ENCODE data around the gene PTGIR. TPM values are rescaled to one million over a fixed set of nuclear protein-coding genes. Genes with fewer than 3 reads are reported as not detected.

Gene PTGIR
- total RNA-seq, 3 donors from 2014 or later (not counting 1 experiment from before 2014, with no cell fraction given) = 0.75 to 1.4 (median 1.0) TPM

DNA sequence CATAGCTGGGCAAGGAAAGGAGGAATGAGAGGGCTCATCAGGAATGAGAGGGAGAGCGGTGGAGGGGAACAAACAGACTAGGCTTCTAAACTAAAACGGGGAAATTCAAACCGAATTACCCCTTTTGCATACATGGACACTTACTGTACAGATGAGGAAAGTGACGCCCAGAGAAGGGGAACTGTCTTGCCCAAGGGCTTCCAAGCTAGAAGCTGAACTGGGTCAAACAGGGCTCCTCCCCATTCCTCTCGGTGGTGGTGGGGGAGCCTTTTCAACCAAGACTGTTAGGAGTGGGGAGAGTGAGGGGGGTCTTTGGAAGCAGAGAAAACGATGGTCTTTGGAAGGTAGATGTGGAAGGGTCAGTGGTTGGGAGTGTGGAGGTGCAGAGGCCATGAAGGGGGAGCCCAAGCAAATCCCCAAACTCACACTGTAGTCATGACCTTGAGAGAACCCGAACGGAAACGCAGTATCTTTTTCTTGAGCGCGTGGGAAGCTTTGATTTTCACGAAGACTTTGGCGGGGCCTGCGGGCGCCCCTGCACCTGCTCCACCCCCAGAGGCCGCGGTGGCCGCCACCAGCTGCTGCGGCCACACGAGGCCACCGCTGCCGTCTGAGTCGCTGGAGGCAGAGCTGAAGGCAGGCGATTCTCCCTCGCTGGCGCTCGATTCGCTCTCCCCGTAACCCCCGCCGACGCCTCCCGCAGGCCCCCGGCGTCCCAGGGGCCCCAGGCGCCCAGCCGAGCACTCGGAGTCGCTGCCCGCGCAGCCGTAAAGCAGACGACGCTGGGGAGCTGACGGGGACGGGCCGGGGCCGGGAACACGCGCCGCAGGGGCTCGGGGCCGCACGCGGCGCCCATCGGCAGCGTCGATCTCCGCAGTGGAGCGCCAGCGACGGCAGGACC, 23.4 kb upstream of the PTGIR start:
- Mint-ChIP-seq H3K36me3 (no peaks in the 10 kb centered on the region), H3K4me3 (no peak overlapping the region), H3K27me3 (ENCODE audit: low read depth in 2 of 2) (peaks cover 43 to 45% of the 10 kb centered on the region in 2 donors), H3K27ac (no peak overlapping the region), H3K4me1 (peaks cover 0 to 7% of the 10 kb centered on the region in 2 donors), H3K9me3 (no peaks in the 10 kb centered on the region)
- Histone ChIP-seq H3K27me3 (ENCODE audit: control insufficient read depth, insufficient read depth, low read length) (peaks cover 19% of the 10 kb centered on the region), H3K27ac (ENCODE audit: low read length) (no peak overlapping the region), H3K4me1 (ENCODE audit: control insufficient read depth, insufficient read depth, low read length) (no peaks in the 10 kb centered on the region), H3K4me3 (ENCODE audit: low read length) (no peak overlapping the region), H3K36me3 (ENCODE audit: control insufficient read depth, insufficient read depth, low read length) (no peaks in the 10 kb centered on the region), H3K9me3 (ENCODE audit: control insufficient read depth, insufficient read depth, low read length) (peaks cover 5% of the 10 kb centered on the region)
- peak in 1 of 2 donors; percentile 50 for DNase-seq
- TF ChIP-seq, protein P1, sequence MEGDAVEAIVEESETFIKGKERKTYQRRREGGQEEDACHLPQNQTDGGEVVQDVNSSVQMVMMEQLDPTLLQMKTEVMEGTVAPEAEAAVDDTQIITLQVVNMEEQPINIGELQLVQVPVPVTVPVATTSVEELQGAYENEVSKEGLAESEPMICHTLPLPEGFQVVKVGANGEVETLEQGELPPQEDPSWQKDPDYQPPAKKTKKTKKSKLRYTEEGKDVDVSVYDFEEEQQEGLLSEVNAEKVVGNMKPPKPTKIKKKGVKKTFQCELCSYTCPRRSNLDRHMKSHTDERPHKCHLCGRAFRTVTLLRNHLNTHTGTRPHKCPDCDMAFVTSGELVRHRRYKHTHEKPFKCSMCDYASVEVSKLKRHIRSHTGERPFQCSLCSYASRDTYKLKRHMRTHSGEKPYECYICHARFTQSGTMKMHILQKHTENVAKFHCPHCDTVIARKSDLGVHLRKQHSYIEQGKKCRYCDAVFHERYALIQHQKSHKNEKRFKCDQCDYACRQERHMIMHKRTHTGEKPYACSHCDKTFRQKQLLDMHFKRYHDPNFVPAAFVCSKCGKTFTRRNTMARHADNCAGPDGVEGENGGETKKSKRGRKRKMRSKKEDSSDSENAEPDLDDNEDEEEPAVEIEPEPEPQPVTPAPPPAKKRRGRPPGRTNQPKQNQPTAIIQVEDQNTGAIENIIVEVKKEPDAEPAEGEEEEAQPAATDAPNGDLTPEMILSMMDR (IDR thresholded peaks at IDR 0.05) = no peak
- no peak for ATAC-seq
- WGBS (ENCODE audit: insufficient coverage) = 21% methylated on average over 62 of the region's 63 CpGs
- intact Hi-C loops (cut with micrococcal nuclease) = no loop called here

- ATAC-seq = no peak
- Mint-ChIP-seq H3K4me3 (no peak overlapping the region), H3K27ac (no peak overlapping the region)
These were observed 21.5 kb upstream of the PTGIR start for GRCh38 chr19:46646402-46646801.

DNA sequence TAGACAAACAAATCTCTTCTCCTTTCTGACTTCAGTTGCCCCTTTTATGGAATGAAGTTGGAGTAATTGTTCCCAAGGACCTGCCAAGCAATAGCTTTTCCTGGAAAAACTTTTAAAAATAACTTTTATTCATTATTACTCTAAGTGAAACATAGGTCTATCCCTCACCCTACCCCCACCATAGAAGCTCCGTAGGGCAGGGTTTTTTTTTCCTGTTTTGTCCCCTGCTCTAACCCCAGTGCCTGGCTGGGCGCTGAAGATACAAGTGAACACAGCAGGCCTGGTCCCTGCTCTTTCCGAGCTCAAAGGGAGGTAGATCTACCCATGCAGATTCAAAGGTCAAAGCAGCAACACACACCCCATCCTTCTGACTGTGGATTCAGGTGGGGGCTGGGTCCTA, 19.8 kb upstream of the PTGIR start:
- Mint-ChIP-seq H3K36me3 (no peaks in the 10 kb centered on the region), H3K4me1 (peaks cover 0 to 7% of the 10 kb centered on the region in 2 donors), H3K27me3 (ENCODE audit: low read depth in 2 of 2) (peaks cover 34 to 36% of the 10 kb centered on the region in 2 donors), H3K9me3 (no peaks in the 10 kb centered on the region), H3K4me3 (no peak overlapping the region), H3K27ac (no peak overlapping the region)
- ATAC-seq = no peak
- Histone ChIP-seq H3K9me3 (ENCODE audit: control insufficient read depth, insufficient read depth, low read length) (peaks cover 5% of the 10 kb centered on the region), H3K36me3 (ENCODE audit: control insufficient read depth, insufficient read depth, low read length) (no peaks in the 10 kb centered on the region), H3K27ac (ENCODE audit: low read length) (no peak overlapping the region), H3K4me3 (ENCODE audit: low read length) (no peak overlapping the region), H3K27me3 (ENCODE audit: control insufficient read depth, insufficient read depth, low read length) (peaks cover 21% of the 10 kb centered on the region), H3K4me1 (ENCODE audit: control insufficient read depth, insufficient read depth, low read length) (peaks cover 5% of the 10 kb centered on the region)
- TF ChIP-seq, protein P1 (IDR thresholded peaks at IDR 0.05) = no peak
- WGBS (ENCODE audit: insufficient coverage) = 84% methylated on average over 3 of the region's 3 CpGs
- intact Hi-C loops (cut with micrococcal nuclease) = no loop called here
- DNase-seq = no peak

More at GRCh38 chr19:46646402-46646801, 21.5 kb upstream of the PTGIR start:
- WGBS (ENCODE audit: insufficient coverage) = 67% methylated on average over 1 of the region's 3 CpGs
- peaks cover 0 to 7% of the 10 kb centered on the region in 2 donors for H3K4me1 Mint-ChIP-seq
- Histone ChIP-seq H3K27me3 (ENCODE audit: control insufficient read depth, insufficient read depth, low read length) (peaks cover 19% of the 10 kb centered on the region), H3K27ac (ENCODE audit: low read length) (no peak overlapping the region), H3K4me1 (ENCODE audit: control insufficient read depth, insufficient read depth, low read length) (no peaks in the 10 kb centered on the region), H3K4me3 (ENCODE audit: low read length) (no peak overlapping the region), H3K36me3 (ENCODE audit: control insufficient read depth, insufficient read depth, low read length) (no peaks in the 10 kb centered on the region), H3K9me3 (ENCODE audit: control insufficient read depth, insufficient read depth, low read length) (peaks cover 5% of the 10 kb centered on the region)
- peaks cover 43 to 46% of the 10 kb centered on the region in 2 donors for H3K27me3 Mint-ChIP-seq (ENCODE audit: low read depth in 2 of 2)
- no peaks in the 10 kb centered on the region for H3K9me3 Mint-ChIP-seq
- no peaks in the 10 kb centered on the region for H3K36me3 Mint-ChIP-seq
- no peak for DNase-seq
- intact Hi-C loops (cut with micrococcal nuclease) = no loop called here
- TF ChIP-seq, protein P1 (IDR thresholded peaks at IDR 0.05) = no peak
